Endothelial cell of coronary artery (primary cell): ENCODE measurements around the gene PPP1R9B. TPM values are rescaled to one million over a fixed set of nuclear protein-coding genes. Genes with fewer than 3 reads are reported as not detected.

Source experiments
- total RNA-seq: library from RNA; depleted of rRNA; stranded (reverse); fragments of >200 nt; gene quantifications from 2 replicates; pipeline ENCODE4 v1.2.3, GENCODE V29; 2014

PPP1R9B gene
- 30.9 and 46.6 TPM in 2 replicates for total RNA-seq

DNA sequence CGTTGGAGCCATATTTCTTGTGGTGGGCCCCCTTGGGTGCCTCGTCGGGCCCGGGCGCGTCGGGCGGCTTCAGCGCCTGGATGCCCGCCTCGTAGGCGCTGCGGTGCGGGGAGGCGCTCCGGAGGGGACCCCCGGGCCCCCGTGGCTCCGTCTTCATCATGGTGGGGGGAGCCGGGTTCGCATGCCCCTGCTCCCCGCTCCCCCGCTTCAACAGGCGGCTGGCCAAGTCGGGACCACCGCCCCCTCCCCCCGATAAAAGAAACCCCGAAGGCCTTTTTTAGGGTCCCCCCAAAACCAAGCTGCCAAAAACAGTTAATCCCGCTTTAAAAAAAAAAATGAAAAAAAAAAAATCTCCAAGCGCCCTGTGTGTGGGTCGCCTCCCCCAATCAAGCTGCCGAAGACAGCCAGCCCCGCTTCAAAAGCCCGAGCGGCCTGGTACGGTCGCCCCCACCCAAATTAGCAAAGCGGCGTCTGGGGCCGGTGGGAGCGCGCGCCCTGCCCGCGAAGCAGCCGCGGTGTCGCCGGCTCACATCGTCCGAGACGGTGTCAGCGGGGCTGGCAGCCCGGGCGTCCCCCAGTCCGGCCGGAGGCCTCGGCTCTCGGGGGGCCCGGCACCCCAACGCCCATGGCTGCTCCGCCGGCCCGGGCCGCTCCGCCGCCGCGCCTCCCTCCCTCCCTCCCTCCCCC lies at the start of gene PPP1R9B:
Gene PPP1R9B, minus strand, starts transcription at position 324 of the 687 bp plus-strand sequence. Its CDS starts 164 bp downstream, at position 160.

DNA sequence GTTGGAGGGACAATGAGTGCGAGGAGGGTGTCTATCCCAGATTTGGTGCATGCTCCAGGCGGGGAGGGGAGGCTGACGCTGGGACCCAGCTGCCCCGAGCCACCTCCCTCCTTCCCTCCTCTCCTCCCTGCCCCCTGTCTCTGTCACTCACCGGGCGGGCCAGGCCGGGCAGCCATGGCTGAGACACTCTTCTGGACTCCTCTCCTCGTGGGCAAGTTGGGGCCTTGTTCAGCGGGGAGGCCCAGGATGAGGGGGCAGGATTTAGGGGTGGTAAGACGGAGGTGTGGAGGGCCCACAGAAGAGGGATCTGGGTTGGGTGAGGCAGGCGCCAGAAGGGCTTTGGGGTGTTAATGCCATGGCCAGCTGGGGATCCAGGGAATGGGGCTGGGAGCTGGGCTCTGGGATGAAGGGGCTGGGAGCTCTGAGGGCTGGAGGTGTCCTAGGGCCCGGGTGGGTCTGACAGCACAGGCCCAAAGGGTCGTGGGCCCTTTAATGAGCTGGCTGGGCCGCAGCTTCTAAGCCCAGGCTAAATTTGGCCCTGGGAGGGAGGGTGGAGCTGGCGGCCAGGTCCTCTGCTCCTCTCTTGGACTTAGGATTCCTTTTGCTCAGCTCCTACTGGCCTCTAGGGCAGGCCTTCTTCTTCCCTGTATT lies 15.5 kb upstream of the PPP1R9B start, which contains the start of gene SGCA:
Gene SGCA, plus strand, starts transcription at position 139 of the 651 bp plus-strand sequence. Its CDS starts 36 bp downstream, at position 175.

DNA sequence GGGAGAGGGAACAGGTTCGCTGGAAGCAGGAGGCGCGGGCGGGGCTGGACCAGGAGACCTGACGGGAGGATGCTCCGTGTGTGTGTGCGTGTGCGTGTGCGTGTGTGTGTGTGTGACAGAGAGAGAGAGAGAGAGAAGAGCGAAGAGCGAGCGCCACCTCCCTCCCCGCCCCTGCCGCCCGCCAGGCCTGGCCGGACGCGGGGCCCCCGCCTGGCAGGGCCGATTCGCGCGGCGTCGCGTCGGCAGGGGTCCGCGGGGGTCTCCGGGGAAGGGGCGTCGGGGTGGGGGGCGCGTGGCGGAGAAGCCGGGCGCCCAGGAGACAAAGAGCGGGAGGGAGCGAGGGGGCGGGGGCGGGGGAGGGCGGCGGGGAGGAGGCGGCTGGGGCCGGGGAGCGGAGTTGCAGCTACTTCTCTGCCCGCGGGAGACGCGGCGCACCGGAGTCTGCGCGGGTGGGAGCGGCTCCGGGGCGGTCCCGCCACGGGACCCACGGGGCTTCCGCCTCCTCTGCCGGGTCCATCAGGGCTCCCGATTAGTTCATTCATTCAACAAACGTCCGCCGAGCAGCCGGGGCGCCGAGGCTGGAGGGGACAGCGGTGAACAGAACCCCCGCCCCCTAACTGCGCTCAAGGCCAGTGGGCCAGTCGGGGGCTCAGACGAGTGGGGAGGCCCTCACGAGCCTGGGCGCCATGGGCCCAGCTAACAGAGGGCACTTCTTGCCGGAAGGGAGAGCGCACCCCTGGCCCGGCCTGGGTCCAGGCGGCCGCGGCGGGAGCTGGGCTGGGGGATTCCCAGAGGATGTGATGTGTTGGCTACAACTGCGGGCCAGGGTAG lies 20.5 kb downstream of the PPP1R9B start, which contains the start of gene SAMD14:
Gene SAMD14, minus strand, starts transcription at position 433 of the 831 bp plus-strand sequence. CDS start 5,201 bp downstream, outside the sequence.

DNA sequence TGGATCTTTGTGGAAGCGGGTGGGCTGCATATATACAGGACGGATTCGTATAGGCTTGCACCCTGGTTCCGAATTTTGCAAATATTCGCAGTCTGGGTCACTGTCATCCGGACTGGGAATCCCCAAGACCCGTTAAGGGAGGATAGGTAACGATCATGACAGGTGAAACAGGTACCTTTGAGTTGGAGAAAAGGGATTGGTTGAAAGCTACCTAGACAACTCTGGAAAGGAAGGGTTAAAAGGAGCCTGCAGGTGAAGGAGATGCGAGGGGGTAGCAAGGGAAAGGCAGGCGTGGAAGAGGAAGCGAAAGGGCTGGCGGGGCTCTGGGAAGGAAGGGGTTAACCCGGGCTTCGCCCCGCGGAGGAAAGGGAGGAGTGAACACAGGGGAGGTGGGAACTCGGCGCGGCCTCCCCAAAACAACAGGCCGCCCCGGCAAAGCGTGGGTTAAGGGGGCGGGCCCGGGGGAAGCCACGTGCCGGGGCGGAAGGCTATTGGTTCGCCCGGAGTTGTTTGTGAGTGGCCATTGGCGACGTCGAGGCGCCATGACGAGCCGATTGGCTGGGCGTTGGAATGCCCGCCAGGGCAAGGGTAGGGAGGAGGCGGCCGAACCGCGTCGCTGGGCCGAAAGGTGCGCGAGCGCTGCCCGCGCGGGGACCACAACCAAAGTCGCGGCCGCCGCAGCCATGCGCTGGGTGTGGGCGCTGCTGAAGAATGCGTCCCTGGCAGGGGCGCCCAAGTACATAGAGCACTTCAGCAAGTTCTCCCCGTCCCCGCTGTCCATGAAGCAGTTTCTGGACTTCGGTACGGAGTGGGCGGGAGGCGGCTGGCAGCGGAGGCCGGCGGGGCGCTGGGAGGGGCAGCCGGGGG lies 55.5 kb downstream of the PPP1R9B start, which contains the start of gene PDK2:
Gene PDK2, plus strand, starts transcription at position 599 of the 867 bp plus-strand sequence. Its CDS starts 85 bp downstream, at position 684.

Other genes with a start within 250 kb of the PPP1R9B start
- gene DLX4, start 181.5 kb downstream of the PPP1R9B start, total RNA-seq, result not detected in 2 replicates
- not detected in 2 replicates for gene DLX3, start 155.5 kb downstream of the PPP1R9B start, total RNA-seq
- 94.5 and 266 TPM in 2 replicates for gene ITGA3, start 94.6 kb downstream of the PPP1R9B start, total RNA-seq
- 7.8 and 11.5 TPM in 2 replicates for gene PDK2, start 55.3 kb downstream of the PPP1R9B start, total RNA-seq
- gene SAMD14, start 20.5 kb downstream of the PPP1R9B start, total RNA-seq, result 2.8 and 5.0 TPM in 2 replicates
- gene SGCA, start 15.3 kb upstream of the PPP1R9B start, total RNA-seq, result 0.75 TPM in 1 of 2 replicates, not detected in the other
- 1.2 and 725 TPM in 2 replicates for gene COL1A1, start 51.0 kb upstream of the PPP1R9B start, total RNA-seq
- not detected in 2 replicates for gene TMEM92, start 123.8 kb upstream of the PPP1R9B start, total RNA-seq
- gene XYLT2, start 195.4 kb upstream of the PPP1R9B start, total RNA-seq, result 28.8 and 39.6 TPM in 2 replicates
- gene MRPL27, start 222.5 kb upstream of the PPP1R9B start, total RNA-seq, result 54.5 and 68.1 TPM in 2 replicates
- gene EME1, start 222.6 kb upstream of the PPP1R9B start, total RNA-seq, result 3.6 and 4.0 TPM in 2 replicates
- gene LRRC59, start 246.8 kb upstream of the PPP1R9B start, total RNA-seq, result 162 and 203 TPM in 2 replicates